Stimulated activated memory B cell treated with anti-CD40 and anti-IgM and Interleukin-4, amounts not matched to agents 10 μg/mL and 1 μg/mL and 100 μg/mL, for 72 hours (primary cell): ENCODE results near the gene IL6ST.
"Not testable (repeated sequence)": the region's sequence is repeated elsewhere in the genome, so short reads cannot be mapped to it uniquely, and the experiment has no call there.

Experiments
- ATAC-seq: fragments of 150-1000 bp; cut with Tn5 transposase; 2 replicates; pipeline ENCODE4 v1.10.0; 2021
- H3K27ac Mint-ChIP-seq: one replicate; pipeline ENCODE4 v1.8.0; 2022; ENCODE audit warnings: mild to moderate bottlenecking, mixed read lengths
- H3K27me3 Mint-ChIP-seq: one replicate; pipeline ENCODE4 v1.8.0; 2022; ENCODE audit warnings: mixed read lengths
- H3K36me3 Mint-ChIP-seq: one replicate; pipeline ENCODE4 v1.8.0; 2022; ENCODE audit warnings: mixed read lengths
- H3K4me1 Mint-ChIP-seq: one replicate; pipeline ENCODE4 v1.8.0; 2022; ENCODE audit warnings: mixed read lengths
- H3K4me3 Mint-ChIP-seq: one replicate; pipeline ENCODE4 v1.8.0; 2022; ENCODE audit warnings: mild to moderate bottlenecking, moderate library complexity, mixed read lengths
- H3K9me3 Mint-ChIP-seq: one replicate; pipeline ENCODE4 v1.8.0; 2022; ENCODE audit warnings: mixed read lengths

IL6ST gene

GRCh38 chr5:56013939-56014338 is 19.2 kb upstream of the IL6ST start:
- H3K4me1 Mint-ChIP-seq, ATAC-seq, H3K9me3 Mint-ChIP-seq, H3K4me3 Mint-ChIP-seq, H3K27me3 Mint-ChIP-seq, H3K27ac Mint-ChIP-seq, H3K36me3 Mint-ChIP-seq: not testable (repeated sequence)

- Mint-ChIP-seq H3K36me3 (no peaks in the 10 kb centered on the region), H3K27me3 (peaks cover under 1% of the 10 kb centered on the region), H3K9me3 (peaks cover 5% of the 10 kb centered on the region), H3K4me3 (no peak overlapping the region), H3K27ac (no peak overlapping the region), H3K4me1 (no peaks in the 10 kb centered on the region)
- ATAC-seq, result no peak
These were observed 17.7 kb upstream of the IL6ST start for GRCh38 chr5:56012281-56012963.

GRCh38 chr5:56011835-56012234 is 17.1 kb upstream of the IL6ST start:
- Mint-ChIP-seq H3K27ac (no peak overlapping the region), H3K36me3 (no peaks in the 10 kb centered on the region), H3K27me3 (no peaks in the 10 kb centered on the region), H3K4me1 (no peaks in the 10 kb centered on the region), H3K4me3 (no peak overlapping the region), H3K9me3 (peaks cover 5% of the 10 kb centered on the region)
- no peak for ATAC-seq

DNA sequence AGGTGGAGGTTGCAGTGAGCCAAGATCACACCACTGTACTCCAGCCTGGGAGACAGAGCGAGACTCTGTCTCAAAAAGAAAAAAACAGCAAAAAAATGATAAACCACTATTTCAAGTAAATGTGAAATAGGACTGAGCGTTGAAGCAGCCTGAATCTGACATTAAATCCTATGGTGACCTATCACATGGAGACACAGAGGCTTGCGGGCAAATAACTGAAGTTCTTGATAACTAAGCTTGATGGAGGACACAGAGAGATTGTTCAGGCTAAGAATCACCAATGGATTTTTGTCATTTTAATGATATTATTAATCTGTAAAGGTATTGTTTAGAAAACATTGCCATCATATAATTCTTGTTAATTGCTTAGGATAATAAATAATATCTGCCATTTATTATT is 15.7 kb upstream of the IL6ST start:
- no peaks in the 10 kb centered on the region for H3K36me3 Mint-ChIP-seq
- H3K4me3 Mint-ChIP-seq, result no peak overlapping the region
- no peaks in the 10 kb centered on the region for H3K27me3 Mint-ChIP-seq
- no peaks in the 10 kb centered on the region for H3K9me3 Mint-ChIP-seq
- ATAC-seq, result no peak
- H3K4me1 Mint-ChIP-seq, result peaks cover 13% of the 10 kb centered on the region
- no peak overlapping the region for H3K27ac Mint-ChIP-seq

DNA sequence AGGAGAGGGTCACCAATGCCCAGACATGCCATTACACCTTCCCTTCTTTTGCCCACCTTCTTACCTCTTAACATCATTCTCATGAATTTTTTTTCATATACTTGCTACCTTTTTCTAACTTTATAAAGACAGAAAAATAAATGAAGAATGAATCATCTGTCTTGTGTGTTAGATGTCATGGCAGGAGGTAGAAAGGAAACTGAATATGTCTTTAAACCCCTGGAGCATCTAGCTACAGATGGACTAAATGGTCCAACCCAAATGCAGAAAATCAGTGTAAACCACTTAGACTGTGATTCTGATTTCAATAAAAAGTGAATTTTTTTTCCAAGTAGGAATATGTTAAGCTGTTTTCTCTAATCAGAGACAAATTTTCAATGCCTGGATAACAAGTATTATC is 11.8 kb upstream of the IL6ST start:
- no peak for ATAC-seq
- no peaks in the 10 kb centered on the region for H3K36me3 Mint-ChIP-seq
- H3K4me1 Mint-ChIP-seq, result peaks cover 14% of the 10 kb centered on the region
- no peak overlapping the region for H3K27ac Mint-ChIP-seq
- no peak overlapping the region for H3K4me3 Mint-ChIP-seq
- H3K27me3 Mint-ChIP-seq, result no peaks in the 10 kb centered on the region
- peaks cover 3% of the 10 kb centered on the region for H3K9me3 Mint-ChIP-seq

- Mint-ChIP-seq H3K9me3 (peaks cover 3% of the 10 kb centered on the region), H3K4me3 (no peak overlapping the region), H3K36me3 (no peaks in the 10 kb centered on the region), H3K27ac (no peak overlapping the region), H3K4me1 (peaks cover 14% of the 10 kb centered on the region), H3K27me3 (no peaks in the 10 kb centered on the region)
- peak; percentile 80 for ATAC-seq
These were observed 11.3 kb upstream of the IL6ST start for GRCh38 chr5:56006094-56006493.

- Mint-ChIP-seq H3K4me1 (peaks cover 14% of the 10 kb centered on the region), H3K27me3 (no peaks in the 10 kb centered on the region), H3K27ac (no peak overlapping the region), H3K9me3 (peaks cover 3% of the 10 kb centered on the region), H3K36me3 (no peaks in the 10 kb centered on the region), H3K4me3 (no peak overlapping the region)
- ATAC-seq, result no peak
These were observed 10.1 kb upstream of the IL6ST start for GRCh38 chr5:56004874-56005273.

DNA sequence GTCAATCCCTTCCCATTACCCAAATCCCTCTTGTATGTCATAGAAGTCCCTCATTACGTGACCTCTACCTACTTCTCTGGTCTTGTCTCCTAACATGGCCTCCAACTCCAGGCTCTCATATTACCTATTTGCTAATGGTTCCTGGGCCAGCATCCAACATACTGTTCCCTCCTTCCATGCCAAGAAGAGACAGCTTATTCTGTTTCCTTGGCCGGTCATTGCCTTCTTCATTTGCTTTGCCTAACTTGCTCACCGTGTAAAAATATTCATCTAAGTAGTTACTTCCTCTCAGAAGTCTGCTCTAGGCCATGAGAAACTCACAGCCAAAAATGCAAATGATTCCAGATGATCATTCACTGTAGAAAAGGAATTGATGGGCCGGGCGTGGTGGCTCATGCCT is 8.9 kb upstream of the IL6ST start:
- peaks cover 14% of the 10 kb centered on the region for H3K4me1 Mint-ChIP-seq
- ATAC-seq, result no peak
- no peak overlapping the region for H3K27ac Mint-ChIP-seq
- no peak overlapping the region for H3K4me3 Mint-ChIP-seq
- H3K9me3 Mint-ChIP-seq, result peaks cover 3% of the 10 kb centered on the region
- H3K27me3 Mint-ChIP-seq, result no peaks in the 10 kb centered on the region
- no peaks in the 10 kb centered on the region for H3K36me3 Mint-ChIP-seq

GRCh38 chr5:56003179-56003578 is 8.4 kb upstream of the IL6ST start:
- no peak for ATAC-seq
- no peaks in the 10 kb centered on the region for H3K27me3 Mint-ChIP-seq
- no peak overlapping the region for H3K4me3 Mint-ChIP-seq
- H3K9me3 Mint-ChIP-seq, result peaks cover 3% of the 10 kb centered on the region
- peaks cover 14% of the 10 kb centered on the region for H3K4me1 Mint-ChIP-seq
- no peaks in the 10 kb centered on the region for H3K36me3 Mint-ChIP-seq
- H3K27ac Mint-ChIP-seq, result no peak overlapping the region

DNA sequence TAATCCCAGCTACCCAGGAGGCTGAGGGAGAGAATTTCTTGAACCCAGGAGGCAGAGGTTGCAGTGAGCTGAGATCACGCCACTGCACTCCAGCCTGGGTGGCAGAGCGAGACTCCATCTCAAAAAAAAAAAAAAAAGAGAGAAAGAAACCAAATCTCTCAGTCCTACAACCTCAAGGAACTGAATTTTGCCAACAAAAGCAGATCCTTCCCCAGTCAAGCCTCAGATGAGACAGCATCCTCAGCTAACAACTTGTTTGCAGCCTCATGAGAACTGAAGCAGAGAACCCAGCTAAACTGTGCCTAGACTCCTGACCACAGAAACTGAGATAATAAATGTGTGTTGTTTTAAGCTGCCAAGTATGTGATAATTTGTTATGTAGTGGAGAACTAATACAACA is 7.5 kb upstream of the IL6ST start:
- Mint-ChIP-seq H3K4me1 (peaks cover 14% of the 10 kb centered on the region), H3K9me3 (peaks cover 3% of the 10 kb centered on the region), H3K36me3 (no peaks in the 10 kb centered on the region), H3K4me3 (no peak overlapping the region), H3K27ac (no peak overlapping the region), H3K27me3 (no peaks in the 10 kb centered on the region)
- no peak for ATAC-seq

DNA sequence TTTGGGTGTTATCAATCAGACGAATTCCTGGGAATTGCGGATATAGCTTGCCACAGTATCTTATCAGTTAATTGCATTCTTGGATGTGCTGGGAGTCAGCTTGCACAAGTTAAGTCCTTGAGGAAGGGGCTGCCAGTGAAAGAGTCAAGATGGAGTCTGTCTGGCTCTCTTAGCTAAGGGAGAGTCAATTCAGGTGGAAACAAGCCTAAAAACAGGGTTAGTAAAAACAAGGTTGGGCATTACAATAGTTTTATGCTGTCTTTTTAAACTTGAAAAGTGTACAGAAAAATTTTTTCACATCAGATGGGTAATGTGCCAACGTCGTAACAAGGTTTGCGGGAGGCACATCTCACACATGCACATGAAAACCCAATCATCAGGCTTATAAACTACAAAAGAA is 5.5 kb upstream of the IL6ST start:
- not testable (repeated sequence) for H3K4me3 Mint-ChIP-seq, H3K9me3 Mint-ChIP-seq, H3K27ac Mint-ChIP-seq, H3K27me3 Mint-ChIP-seq, H3K36me3 Mint-ChIP-seq, H3K4me1 Mint-ChIP-seq, ATAC-seq

DNA sequence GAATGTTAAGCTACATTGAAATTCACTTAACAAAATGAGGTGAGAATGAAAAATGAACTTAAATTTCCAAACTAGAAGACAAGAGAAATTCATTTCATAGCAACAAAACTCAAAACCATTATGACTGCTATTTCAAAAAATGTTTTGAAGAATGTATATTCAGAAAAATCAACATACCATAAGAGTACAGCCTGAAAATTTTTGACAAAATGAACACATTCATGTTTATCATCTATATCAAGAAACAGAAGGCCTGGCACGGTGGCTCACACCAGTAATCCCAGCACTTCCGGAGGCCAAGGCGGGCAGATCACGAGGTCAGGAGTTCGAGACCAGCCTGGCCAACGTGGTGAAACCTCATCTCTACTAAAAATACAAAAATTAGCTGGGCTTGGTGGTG is 4.2 kb upstream of the IL6ST start:
- ATAC-seq, result no peak
- Mint-ChIP-seq H3K9me3 (peaks cover 3% of the 10 kb centered on the region), H3K27ac (no peak overlapping the region), H3K36me3 (no peaks in the 10 kb centered on the region), H3K27me3 (no peaks in the 10 kb centered on the region), H3K4me3 (no peak overlapping the region), H3K4me1 (peaks cover 10% of the 10 kb centered on the region)

DNA sequence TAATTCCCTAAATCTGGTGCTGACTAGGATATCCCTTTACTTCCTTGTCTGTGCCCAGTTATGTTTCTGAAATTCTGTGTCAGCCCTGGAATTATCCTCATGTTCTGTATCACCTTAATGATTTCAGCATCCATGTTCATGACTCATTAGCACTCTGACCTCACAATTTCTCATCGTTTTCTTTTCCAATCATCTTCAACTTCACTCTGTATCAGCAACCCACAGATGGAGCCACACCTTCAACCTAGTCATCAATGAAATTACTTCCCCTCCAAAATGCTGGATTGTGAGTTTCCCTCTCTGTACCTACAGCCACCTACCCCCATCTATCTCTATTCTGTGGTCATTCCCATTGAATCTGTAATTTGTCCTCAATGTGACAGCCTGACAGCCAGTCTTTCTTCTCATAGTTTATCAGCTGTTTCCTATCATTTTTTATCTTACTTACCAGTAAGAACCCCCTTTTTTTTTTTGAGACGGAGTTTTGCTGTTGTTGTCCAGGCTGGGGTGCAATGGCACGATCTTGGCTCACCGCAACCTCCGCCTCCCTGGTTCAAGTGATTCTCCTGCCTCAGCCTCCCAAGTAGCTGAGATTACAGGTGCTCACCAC is 3.1 kb upstream of the IL6ST start:
- Mint-ChIP-seq H3K36me3 (no peaks in the 10 kb centered on the region), H3K4me1 (peaks cover 15% of the 10 kb centered on the region), H3K27ac (no peak overlapping the region), H3K9me3 (peaks cover 3% of the 10 kb centered on the region), H3K27me3 (no peaks in the 10 kb centered on the region), H3K4me3 (no peak overlapping the region)
- ATAC-seq, result no peak

DNA sequence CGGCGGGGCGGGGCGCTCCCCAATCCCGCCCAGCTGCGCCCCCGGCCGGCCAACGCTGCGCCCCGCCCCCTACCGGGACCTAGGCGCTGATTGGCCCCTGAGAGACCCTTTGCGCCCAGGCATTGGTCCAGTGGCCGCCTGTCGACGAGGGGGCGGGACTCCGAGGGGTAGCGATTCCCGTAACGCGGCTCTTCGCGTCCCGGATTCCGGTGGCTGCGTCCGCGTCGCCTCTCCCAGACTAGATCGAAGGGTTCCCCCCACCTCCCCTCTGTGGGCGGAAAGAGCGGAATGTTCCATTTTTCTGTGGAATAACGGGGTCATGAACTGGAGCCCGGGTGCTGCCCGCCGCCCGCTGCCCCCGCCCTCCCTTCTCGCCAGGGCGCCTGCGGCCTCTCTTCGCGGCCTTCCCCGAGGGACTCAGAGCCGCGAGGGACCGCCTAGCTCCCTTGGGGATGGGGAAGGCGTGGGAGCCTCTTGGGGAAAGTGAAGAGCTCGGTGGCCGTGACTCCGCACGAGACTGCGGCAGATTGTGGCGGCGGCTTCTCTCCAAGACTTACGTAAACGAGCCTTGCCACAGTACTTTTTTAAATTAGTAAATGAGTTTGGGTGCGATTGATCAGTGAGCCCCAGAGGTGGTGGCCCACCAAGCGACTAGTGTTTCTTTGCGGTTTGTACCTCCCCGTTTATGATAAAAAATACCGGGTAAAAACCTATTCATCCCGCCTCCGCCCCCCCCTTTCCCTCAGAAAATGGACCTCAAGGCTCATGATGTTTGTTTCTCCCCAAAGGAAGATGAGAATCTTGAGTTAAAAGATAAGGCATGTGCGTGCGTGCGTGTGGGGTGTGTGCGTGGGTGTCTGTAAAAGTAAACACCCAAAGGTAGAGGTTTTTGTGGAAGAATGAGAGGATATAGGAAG is 493 bp upstream of the IL6ST start:
- Mint-ChIP-seq H3K4me1 (peaks cover 33% of the 10 kb centered on the region), H3K27ac (peak overlapping the region; percentile 82), H3K4me3 (peak overlapping the region; percentile 95), H3K27me3 (no peaks in the 10 kb centered on the region), H3K36me3 (peaks cover 6% of the 10 kb centered on the region), H3K9me3 (peaks cover 4% of the 10 kb centered on the region)
- ATAC-seq, result peak; percentile 99

DNA sequence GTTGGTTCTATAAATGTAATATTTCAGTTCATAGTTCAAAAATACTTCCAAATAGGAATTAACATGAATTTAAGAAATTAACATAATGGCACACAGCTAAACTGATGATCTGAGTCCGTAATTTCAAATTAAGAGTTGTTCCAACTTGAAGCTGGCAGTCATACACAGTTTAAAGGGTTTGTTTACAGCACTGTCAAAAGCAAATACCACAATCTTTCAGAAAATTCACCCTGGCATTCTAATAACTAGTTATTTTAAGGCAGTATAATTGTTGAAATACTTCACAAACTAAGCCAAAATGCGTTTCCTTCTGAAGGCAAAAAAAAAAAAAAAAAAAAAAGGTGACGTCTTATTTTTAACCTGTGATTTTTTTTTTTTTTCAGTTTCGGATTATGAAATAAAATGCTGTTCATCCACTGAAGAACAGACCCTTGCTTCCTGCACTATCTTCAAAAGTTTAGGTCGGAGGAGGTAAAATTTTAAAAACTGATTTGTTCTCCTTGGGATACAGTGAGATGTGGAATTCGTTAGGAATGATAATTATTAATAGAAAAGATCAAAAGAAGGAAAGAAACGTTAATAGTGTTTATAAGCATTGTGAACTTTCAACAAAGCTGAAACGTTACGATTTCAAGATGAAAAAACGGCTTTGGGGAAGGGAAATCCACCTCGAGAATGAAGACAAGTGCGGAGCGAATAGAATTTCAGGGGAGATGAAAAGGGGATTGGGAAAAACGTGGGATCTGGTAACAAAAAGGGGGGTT is 850 bp downstream of the IL6ST start:
- Mint-ChIP-seq H3K9me3 (peaks cover 4% of the 10 kb centered on the region), H3K36me3 (peaks cover 6% of the 10 kb centered on the region)
- no peak for ATAC-seq

More for the DNA sequence above, 850 bp downstream of the IL6ST start:
- peak overlapping the region; percentile 82 for H3K27ac Mint-ChIP-seq
- H3K4me1 Mint-ChIP-seq, result peaks cover 44% of the 10 kb centered on the region
- H3K27me3 Mint-ChIP-seq, result no peaks in the 10 kb centered on the region
- peak overlapping the region; percentile 95 for H3K4me3 Mint-ChIP-seq
